HL-60/S4 treated with phorbol 12-myristate 13-acetate at 8.2 ng/mL for 4 days and 3 days (cell line): ENCODE data around the gene MLXIP.
"Not testable (repeated sequence)": the region's sequence is repeated elsewhere in the genome, so short reads cannot be mapped to it uniquely, and the experiment has no call there.

Experiments used
- in situ Hi-C: fragments of 300-500 bp; cut with MboI; formaldehyde crosslinking; loops from 2 replicates; pipeline ENCODE4 v1.15.0; 2022; ENCODE audit warnings: low sequenced_read_pairs

Gene MLXIP

DNA sequence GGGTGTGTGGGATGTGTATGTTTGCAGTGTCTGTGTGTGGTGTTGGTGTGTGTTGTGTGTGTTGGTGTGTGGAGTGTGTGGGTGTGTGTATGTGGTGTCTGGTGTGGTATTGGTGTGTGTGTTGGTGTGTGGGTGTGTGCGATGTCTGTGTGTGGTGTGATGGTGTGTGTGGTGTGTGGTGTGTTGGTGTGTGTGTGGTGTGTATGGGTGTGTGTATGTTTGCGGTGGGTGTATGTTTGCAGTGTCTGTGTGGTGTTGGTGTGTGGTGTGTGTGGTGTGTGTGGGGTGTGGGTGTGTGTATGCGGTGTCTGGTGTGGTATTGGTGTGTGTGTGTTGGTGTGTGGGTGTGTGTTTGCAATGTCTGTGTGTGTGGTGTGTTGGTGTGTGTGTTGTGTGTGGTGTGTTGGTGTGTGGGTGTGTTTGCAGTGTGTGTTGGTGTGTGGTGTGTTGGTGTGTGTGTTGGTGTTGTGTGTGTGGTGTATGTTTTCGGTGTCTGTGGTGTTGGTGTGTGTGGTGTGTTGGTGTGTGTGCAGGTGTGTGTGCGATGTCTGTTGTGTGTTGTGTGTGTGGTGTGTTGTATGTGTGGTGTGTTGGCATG lies 15.7 kb downstream of the MLXIP start:
- in situ Hi-C loops: no loop called here

DNA sequence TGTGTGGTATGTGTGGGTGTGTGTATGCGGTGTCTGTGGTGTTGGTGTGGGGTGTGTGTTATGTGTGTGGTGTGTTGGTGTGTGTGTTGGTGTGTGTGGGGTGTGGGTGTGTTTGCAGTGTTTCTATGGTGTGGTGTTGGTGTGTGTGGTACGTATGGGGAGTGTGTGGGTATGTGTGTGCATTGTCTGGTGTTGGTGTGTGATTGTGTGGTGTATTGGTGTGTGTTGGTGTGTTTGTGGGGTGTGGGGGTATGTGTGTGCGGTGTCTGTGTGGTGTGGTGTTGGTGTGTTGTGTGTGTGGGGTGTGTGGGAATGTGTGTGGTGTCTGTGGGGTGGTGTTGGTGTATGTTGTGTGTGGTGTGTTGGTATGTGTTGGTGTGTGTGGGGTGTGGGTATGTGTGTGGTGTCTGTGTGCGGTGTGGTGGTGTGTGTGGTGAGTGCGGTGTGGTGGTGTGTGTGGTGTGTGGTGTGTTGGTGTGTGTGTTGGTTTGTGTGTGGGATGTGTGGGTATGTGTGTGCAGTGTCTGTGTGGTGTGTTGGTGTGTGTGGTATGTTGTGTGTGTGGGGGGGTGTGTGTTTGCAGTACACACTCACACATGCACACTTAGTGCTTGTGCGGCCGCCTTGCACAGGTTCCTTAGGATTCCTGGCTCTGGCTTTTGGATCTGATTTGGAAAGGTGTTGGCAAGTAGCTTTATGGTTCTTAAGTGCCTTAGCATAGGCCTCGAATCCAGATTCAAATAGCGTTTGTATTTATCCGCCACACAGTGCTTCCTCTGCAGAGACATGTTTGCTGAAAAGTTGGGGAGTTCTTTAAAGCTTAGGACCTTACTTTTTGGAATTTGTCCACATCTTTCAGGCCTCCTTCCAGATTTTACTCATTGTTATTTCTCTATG lies 16.4 kb downstream of the MLXIP start:
- in situ Hi-C loops: no loop called here

DNA sequence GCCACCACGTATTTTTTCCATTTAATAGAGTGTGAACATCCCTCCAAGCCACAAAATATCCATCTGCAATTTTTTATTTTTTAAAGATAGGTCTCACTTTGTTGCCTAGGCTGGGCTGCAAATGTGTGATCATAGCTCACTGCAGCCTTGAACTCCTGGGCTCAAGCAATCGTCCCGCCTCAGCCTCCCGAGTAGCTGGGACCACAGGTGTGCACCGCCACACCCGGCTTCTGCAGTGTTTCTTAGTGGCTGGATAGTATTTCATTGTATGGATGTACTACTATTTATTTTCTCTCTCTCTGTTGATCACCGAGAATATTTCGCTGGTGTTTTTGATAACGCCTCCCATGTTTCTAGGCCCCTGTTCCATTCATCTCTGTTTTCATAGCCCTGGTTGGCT lies 17.5 kb downstream of the MLXIP start:
- in situ Hi-C loops: no loop called here

DNA sequence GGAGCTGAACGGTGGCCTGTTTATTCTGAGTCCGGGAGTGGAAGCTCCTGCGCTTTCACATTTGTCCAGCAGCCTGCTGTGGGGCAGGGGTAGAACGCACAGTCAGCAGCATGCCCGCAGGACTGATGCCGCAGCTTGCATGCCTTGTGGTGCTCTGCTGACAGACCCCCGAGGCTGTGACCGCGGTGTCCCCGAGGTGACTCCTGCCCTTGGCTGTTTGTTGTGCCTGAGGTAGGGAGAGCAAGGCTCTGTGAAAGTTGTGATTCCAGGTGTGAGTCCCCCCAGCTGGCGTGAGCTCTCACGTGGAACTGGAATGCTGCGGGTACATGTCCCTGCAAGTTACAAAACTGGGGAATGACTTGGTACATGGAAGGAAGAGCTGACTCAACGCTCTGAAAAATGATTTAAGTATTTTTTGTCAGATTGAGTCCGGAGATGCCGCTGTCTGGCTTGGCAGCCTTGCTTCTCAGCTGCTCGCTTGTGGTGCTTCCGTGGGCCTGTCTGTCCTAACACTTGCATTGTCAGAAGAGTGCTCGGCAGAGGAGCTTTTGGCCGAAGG lies 18.1 kb downstream of the MLXIP start:
- in situ Hi-C loops: no loop called here

DNA sequence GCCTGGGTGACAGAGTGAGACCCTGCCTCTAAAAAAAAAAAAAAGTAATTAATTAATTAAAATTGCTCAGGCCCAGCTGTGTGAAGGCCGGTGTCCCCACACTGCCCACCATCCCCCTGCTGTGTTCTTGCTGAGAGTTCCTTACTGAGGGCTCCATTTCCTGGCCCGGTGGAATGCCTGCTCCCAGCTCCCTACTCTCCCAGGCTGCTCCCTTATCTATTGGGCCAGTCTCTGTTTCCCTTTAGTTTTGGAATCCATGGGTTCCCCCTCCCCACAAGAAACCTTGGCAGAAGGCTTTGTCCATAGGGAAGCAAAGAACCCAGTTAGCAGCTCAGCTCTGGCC lies 19.0 kb downstream of the MLXIP start:
- in situ Hi-C loops: no loop called here

DNA sequence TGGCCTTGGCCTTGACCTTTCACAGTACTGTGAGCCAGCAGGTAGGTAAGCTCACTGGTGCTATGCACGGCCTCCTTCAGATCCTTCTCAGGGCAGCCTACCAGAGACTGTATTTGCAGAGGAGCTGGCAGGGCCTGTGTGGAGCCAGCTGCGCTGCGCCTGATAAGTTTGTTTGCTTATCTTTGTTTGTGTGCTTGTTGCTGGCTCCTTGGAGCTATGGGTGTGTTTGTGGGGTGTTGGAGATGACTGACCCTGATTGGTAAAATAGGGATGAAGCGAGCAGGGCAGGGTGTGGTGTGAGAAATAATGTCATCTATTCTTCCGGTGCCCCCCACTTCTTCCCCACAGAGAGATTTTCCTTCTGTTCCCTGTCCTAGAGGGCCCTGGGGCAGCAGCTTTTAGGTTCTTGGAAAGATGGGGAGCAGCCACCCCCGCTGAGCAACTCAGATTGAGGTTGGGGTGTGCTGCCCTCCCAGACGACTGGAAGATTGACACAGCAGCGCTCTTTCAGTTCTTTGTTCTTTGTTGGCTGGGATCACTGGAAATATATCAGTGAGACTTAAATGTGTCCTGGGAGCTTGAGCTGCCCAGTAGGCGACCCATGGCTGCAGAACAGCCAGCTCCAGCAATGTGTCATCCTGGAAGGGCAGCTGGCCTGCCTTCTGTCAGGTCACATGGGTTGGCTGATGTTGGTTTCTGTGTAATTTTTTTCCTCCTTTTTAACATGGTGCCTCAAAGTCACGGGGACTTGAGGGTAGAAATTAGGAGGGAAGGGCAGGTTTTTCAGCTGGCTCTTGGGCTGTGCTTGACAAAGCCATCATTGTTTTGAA lies 19.6 kb downstream of the MLXIP start:
- in situ Hi-C loops: no loop called here

DNA sequence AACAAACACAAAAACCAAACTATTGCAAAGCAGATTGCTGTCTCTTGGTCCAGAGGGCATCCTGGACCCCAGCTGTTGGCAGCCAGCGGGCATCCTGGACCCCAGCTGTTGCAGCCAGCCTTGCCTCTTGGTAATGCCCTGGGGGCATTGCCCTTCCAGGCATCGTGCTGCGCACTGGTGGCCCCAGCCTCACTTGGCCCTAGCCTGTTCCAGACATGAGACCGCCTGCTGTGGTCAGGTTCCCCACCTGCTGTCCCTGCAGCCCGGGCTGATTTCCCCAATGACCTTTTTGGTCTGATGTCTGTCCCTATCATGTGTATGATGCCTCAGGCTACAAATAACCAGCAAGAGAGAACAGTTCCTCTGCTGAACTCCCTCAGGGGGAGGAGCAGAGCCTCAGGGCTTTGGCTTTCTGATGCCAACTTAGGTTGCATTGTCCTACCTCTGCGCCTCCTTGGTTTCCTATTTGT lies 20.8 kb downstream of the MLXIP start:
- in situ Hi-C loops: no loop called here

DNA sequence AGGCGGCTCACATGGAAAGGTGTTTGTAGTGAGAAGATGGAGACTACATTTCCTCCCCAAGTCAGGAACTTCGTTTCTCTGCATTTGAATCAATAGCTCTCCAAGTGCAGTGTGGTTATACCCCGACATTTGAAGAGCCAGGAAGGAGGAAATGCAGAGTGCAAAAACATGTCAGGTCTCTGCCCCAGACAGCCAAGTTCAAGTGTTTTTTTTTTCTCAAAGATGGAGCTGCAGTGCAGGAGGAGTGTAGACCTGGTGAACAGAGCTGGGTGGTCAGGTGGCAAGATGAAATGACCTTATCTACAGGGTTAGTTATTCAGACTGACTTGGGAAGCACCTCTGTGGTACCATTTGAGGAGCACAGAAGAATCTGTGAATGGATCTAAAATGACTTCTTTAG lies 21.3 kb downstream of the MLXIP start:
- in situ Hi-C loops: no loop called here

DNA sequence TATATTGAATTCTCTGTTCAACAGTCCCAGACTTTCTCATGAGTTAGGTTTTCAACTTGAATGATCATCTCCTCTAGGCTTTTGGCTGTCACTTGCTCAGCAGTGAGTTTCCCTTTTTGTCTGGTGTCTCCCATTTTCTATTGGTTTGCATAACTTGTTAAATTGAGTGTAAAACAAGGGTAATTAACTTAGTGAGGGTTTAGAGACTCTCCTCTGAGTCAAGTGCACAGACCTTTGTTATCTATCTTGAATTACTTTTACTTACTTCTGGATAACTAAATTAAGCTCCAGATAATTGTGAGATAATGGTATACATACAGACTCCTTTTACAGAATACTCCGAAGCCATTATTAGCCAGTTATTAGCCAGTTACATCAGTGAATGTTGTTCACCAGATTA lies 22.0 kb downstream of the MLXIP start:
- in situ Hi-C loops: no loop called here

DNA sequence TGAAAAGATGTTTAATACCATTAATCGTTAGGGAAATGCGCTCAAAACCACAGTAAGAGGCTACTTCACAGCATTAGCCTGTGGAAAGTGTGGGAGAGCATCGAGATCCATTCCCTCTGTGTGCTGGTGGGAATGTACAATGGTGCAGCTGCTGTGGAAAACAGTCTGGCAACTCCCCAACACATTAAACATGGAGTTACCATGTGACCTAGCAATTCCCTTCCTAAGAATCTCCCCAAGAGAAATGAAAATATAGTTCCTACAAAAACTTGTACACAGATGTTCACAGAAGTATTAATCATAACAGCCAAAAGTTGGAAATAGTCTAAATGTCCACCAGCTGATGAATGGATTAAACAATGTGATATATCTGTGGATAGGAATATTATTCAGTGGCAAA lies 23.8 kb downstream of the MLXIP start:
- in situ Hi-C loops: no loop called here

DNA sequence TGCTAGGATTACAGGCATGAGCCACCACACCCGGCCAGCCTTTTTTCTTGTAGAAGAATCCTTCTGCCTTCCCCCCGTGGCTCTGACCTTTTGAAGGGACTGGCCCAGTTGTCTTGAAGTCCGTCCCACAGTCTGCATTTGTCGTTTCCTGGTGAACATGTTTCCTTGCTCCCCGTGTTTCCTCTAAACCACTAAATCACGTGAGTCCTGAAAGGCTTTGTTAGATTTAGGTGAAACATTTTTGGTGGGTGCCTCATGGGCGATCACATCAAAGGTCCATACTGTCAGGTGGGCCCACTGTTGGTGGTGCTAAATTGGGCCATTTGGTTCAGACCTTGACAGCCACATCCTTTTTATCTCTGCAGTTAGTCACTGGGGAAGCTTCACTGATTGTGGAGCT lies 26.3 kb downstream of the MLXIP start:
- in situ Hi-C loops: no loop called here

DNA sequence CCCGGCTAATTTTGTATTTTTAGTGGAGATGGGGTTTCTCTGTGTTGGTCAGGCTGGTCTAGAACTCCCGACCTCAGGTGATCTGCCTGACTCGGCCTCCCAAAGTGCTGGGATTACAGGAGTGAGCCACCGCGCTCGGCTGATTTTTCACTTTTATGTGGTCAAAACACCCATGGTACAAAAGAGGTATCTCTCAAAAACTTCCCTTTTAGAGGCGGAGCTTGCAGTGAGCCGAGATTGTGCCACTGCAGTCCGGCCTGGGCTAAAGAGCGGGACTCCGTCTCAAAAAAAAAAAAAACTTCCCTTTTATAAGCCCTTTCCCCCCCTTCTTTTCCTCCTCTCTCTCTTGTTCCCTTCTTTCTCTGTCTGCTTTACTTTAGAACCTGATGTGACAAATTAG lies 26.9 kb downstream of the MLXIP start:
- in situ Hi-C loops: not testable (repeated sequence)

DNA sequence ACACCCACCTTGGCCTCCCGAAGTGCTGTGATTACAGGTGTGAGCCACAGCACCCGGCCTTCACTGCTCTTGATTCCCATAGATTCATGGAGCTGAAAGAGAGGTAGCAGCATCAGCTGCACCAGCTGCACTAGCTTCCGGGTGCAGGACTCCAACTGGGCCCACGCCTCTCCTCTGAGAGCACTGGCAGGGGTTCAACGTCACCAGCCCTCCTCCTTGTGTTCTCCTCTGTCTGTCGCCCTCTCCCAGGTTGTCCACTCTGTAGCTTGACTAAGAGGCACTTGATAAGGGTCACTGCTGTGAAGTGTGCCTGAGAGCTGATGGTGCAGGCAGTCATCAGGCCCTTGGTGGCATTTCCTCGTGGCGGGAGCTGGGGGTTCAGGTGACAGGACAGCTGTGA lies 28.3 kb downstream of the MLXIP start:
- in situ Hi-C loops: no loop called here

DNA sequence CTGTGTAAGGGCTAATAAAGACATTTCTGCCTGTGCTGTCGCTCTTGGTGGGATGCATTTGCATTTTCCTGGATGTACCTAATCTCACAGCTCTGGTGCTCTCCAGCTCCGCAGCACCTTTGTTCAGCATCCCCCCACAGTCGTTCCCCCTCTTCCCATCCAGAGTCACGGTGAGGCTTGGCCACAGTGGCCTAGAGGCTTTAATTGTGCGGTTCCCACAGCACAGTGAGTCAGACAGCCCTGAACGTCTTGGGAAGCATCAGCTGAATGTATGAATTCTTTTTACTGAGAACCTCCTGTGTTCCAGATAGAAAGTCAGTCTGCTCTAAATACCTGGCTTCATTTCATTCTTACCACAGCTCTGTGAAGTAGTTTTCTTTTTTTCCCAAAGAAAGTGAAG lies 28.7 kb downstream of the MLXIP start:
- in situ Hi-C loops: no loop called here

DNA sequence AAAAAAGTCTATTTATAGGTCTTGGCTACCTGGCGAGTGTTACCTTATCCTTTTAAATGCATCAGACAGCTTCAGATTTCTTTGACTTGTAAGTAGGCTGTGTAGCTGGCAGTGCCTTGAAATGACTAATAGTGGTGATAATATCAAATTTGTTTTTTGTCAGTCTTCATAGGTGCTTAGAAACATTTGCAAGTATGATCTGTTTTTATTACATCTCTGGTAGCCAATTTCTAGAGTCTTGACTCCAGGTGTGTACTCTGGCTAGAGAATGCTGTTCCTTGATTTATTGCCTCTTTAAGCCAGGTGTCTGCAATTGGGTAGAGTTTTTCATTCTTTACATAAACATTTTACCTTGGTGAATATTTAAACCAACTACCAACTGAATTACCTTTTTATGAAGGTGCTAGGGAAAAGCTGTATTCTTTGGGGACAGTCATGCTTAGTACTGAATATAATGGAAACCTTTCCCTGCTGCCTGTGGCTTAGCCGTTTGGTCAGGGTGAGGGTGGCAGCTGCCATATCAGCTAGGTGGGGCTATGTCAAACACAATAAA lies 32.6 kb downstream of the MLXIP start:
- in situ Hi-C loops: no loop called here

DNA sequence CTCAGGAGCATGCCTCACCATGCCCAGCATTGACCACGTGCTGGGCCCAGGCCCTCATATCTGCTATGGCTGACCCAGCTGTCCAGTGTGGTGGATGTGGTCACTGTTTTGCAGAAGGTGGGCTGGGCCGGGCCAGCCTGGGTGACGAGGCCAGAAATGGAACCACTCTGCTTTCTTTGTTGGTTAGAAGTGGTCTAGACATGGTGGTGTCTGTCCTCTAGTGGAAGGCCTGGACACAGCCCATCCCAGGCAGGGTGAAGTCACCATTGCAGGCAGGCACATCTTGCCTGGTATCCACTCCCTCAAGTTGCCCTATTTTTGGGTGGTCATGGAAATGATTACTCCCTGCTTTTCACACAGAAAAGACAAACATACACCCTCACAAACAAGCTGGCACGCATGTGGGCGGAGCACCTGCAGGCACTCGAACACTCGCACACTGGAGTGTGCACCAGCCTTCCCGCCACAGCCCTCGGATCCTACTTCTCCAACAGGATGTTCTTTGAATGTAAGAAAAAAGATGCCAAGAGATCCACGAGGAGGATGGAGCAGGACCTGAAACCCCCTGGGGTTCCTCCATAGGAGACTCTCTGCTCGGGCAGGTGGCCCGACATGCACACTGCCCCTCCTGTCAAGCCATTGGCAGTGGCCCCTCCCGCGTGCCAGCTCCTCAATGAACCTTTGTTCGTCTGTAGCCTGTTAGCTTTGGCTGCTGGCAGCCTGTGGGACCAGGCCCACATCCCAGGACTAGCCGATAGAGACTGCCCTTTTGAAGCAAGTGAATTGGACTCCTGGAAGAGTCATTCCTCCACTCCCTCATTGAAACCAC lies 38.4 kb downstream of the MLXIP start:
- in situ Hi-C loops: no loop called here

DNA sequence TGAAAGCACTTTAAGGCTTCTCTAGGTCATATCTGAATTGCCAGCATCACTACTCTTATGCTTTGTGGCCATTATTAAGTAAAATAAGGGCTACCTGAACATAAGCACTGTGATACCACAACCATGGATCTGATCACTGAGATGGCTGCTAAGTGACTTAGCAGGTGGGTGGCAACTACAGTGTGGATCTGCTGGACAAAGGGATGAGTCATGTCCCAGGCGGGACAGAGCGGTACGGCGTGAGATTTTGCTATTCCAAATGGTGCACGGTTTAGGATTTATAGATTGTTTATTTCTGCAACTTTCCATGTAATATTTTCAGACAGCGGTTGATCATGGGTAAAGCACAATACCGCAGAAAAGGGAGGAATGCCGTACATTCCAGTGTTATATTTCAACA lies 39.4 kb downstream of the MLXIP start:
- in situ Hi-C loops: no loop called here

DNA sequence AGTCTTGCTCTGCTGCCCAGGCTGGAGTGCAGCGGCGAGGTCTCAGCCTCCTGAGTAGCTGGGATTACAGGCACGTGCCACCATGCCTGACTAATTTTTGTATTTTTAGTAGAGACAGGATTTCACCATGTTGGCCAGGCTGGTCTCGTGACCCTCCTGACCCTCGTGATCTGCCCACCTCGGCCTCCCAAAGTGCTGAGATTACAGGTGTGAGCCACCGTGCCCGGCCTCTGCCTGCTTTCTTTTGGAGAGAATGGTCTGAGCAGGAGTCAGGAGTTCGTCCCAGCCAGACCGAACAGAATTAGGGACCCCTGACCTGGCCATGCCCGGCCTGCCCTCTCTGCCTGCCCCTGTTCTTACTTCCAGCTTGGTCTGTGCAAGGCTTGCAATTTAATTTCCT lies 42.8 kb downstream of the MLXIP start:
- in situ Hi-C loops: loop anchor here (5.0 kb wide), 1 partner anchor 64 kb away; no protein-coding TSS in a partner anchor

DNA sequence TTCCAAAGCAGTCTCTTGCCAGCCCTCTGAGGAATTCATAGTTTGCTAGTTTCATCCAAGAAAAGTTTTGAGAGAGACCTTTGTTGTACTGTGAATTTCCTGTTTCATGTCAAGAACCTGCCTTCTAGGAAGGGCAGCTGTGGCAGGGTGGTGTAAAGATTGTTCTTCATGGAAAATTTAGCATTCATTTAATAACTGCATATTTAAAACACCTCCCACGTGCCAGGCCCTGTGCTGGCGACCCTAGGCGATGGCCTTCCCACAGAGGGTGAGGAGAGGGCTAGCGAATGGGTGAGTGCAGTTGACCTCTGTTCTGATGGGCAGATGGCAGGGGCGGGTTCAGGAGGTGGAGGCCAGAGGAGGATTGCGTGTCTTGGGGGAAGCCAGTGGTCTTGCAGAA lies 43.2 kb downstream of the MLXIP start:
- in situ Hi-C loops: loop anchor here (5.0 kb wide), 1 partner anchor 64 kb away; no protein-coding TSS in a partner anchor
